Testis (tissue), 2 donors: ENCODE results near the gene PABPC3.

Source experiments
- CTCF ChIP-seq, 3 experiments: fragments of 450-650 bp in 2 of 3; fragments of 200-600 bp in 1 of 3; sonication (generic) in 1 of 3; IDR thresholded peaks; one replicate each; pipeline ENCODE4 v1.5.1; 2016 to 2019; ENCODE audit warnings: antibody characterized with exemption in 3 of 3, mild to moderate bottlenecking in 2 of 3, moderate library complexity in 1 of 3
- POLR2A ChIP-seq: fragments of 450-650 bp; IDR thresholded peaks from one replicate; pipeline ENCODE4 v1.6.1; 2017; ENCODE audit warnings: antibody characterized with exemption, mild to moderate bottlenecking, moderate library complexity

DNA sequence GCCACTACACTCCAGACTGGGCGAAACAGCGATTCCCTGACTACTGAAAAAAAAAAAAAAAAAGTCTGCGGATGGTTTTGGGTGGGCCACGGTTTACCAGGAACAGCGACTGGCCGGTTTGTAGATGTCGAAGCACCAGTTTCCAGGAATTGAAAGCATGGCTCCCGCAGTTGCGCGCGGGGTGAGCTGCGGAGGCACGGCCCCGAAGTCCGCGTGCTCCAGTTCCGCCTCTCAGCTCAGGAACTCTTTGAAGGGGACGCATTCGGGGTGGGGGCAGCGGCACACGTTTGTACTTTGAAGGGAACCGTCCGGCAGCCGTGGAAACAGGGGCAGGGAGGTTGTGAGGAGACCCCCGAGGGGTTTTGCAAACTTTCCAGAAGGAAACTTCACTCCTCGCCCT lies 27.1 kb upstream of the PABPC3 start:
- no peak for TF ChIP-seq POLR2A
- TF ChIP-seq CTCF (IDR thresholded peaks at IDR 0.05): no peak
